GM19240 (cell line): ENCODE results near the gene TRIM4.
"Not testable (repeated sequence)": the region's sequence is repeated elsewhere in the genome, so short reads cannot be mapped to it uniquely, and the experiment has no call there.

ENCODE experiments used
- DNase-seq: peaks from one replicate; pipeline ENCODE4 v3.0.0; 2011; ENCODE audit warnings: low spot score; ENCODE audit not compliant: insufficient read length

The TRIM4 gene

GRCh38 chr7:99918959-99919813 lies at the start of gene TRIM4:
TSS of gene TRIM4 (minus strand) at chr7:99919530. CDS start at chr7:99919401, 129 bp downstream.
- DNase-seq: peak; percentile 91

DNA sequence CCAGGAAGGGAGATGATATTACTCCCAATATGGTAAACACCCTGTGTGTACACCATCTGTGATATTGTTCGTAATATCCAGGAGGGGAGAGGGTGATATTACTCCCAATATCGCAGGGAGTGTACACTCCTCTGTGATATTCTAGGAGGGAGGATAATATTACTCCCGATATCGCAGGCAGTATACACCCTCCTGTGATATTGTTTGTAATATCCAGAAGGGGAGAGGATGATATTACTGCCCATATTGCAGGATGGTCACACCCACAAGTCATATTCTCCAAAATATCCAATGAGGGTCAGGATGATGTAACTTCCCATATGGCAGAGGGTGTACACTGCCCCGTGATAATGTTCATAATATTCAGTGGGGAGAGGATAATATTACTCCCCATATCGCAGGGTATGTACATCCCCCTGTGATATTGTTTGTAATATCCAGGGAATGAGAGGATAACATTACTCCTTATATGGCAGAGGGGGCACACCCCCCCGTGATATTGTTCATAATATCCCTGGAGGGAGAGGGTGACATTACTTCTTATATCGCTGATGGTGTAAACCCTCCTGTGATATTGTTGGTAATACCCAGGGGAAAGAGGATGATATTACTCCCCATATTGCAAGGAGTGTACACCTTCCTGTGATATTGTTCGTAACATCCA lies 39.4 kb upstream of the TRIM4 start:
- no peak for DNase-seq

GRCh38 chr7:99955247-99955646 lies 35.9 kb upstream of the TRIM4 start:
- no peak for DNase-seq

DNA sequence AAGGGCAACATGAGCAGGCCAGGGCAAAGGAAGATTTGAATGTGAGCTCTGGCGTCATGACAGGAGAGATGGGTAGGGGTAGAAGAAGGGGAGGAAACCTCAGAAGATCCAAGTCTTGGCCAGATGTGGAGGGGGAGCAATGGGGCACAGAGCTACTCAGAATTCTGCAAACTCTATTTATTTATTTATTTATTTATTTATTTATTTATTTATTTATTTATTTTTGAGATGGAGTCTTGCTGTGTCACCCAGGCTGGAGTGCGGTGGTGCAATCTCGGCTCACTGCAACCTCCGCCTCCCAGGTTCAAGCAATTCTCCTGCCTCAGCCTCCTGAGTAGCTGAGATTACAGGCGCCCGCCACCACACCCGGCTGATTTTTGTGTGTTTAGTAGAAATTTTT lies 35.3 kb upstream of the TRIM4 start:
- not testable (repeated sequence) for DNase-seq

DNA sequence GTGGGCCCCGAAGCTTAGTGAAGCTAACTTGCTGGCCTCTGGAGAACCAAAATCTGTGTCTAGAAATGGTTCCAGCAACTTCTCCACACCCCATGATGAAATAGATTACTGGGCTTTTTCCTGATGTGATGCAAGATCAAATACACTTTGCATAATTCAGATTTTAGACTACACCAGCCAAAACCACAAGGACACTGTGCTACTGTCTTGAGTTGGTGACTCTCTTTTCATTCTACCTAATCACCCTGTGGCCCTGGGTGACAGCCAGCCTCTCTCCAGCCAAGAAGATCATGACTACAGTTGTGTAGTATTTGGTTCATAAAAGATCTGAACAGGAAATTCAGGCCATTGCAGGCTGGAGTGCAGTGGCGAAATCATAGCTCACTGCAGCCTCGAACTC lies 34.3 kb upstream of the TRIM4 start:
- no peak for DNase-seq

DNA sequence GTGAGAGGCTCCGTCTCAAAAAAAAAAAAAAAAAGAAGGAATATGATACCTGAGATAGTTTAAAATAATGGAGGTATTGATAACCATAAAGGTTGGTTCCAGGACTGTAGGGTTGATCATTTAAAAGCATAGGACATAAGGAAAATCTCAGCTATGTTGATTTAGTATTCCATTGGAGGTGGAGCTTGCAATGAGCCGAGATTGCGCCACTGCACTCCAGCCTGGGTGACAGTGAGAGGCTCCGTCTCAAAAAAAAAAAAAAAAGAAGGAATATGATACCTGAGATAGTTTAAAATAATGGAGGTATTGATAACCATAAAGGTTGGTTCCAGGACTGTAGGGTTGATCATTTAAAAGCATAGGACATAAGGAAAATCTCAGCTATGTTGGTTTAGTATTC lies 33.3 kb upstream of the TRIM4 start:
- not testable (repeated sequence) for DNase-seq

GRCh38 chr7:99950819-99951218 lies 31.5 kb upstream of the TRIM4 start:
- not testable (repeated sequence) for DNase-seq

DNA sequence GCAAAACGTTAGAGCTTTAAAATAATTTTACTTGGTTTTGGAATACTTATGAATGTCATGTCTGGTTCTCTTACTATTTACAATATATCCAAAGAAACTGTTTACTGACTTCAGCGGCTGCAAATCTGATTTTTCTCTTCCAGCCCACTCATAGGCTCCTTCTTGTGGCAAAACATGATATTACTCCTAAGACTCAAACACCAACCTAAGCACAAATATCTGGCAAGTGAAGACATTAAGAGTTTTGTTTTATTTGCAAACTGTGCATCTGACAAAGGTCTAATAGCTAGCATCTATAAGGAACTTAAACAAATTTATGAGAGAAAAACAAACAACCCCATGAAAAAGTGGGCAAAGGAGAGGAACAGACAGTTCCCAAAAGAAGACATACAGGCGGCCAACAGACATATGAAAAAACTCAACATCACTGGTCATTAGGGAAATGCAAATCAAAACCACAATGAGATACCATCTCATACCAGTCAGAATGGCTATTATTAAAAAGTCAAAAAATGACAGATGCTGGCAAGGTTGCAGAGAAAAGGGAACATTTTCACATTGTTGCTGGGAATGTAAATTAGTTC lies 30.4 kb upstream of the TRIM4 start:
- DNase-seq: no peak

DNA sequence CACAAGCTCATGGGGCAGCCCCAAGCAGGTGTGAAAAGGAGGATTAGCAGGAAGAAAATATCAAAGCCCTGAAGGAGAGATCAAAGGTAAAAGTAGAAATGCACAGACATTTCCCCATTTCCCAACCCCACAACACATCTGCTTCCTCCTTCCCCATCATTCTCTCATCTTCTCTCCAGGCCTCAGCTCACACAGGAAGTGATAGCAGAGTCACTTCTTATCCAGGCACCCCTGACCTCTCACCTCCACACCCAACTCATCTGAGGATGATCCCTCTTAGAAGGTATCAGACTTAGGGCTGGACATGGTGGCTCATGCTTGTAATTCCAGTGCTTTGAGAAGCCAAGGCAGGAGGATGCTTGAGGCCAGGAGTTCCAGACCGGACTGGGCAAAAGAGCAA lies 28.3 kb upstream of the TRIM4 start:
- no peak for DNase-seq

DNA sequence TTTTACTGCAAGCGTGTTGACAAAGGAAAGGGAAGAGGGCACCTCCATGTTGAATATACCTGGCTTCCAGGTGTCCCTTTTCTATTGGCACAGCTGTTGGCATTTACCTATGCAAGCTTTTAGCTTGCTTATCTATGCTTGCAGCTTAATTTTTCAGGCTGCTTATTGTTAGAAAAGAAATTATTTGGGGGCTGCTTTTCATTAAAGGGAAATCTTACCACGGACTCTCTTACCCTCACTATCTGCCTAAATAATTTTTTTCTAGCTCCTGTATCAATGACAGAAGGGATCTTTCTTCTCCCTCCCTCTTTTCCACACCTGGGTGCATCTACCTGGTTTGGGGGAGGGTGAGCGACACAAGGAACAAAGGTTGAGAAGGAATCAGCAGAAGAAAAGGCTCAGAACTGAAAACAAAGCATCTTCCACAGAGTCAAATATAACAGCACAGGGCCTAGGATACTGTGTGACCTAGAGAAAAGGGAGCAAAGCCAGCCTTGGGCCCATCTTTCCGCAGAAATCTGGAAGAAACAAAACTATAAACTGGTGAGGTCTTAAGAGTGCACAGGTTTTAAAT lies 25.3 kb upstream of the TRIM4 start:
- no peak for DNase-seq

DNA sequence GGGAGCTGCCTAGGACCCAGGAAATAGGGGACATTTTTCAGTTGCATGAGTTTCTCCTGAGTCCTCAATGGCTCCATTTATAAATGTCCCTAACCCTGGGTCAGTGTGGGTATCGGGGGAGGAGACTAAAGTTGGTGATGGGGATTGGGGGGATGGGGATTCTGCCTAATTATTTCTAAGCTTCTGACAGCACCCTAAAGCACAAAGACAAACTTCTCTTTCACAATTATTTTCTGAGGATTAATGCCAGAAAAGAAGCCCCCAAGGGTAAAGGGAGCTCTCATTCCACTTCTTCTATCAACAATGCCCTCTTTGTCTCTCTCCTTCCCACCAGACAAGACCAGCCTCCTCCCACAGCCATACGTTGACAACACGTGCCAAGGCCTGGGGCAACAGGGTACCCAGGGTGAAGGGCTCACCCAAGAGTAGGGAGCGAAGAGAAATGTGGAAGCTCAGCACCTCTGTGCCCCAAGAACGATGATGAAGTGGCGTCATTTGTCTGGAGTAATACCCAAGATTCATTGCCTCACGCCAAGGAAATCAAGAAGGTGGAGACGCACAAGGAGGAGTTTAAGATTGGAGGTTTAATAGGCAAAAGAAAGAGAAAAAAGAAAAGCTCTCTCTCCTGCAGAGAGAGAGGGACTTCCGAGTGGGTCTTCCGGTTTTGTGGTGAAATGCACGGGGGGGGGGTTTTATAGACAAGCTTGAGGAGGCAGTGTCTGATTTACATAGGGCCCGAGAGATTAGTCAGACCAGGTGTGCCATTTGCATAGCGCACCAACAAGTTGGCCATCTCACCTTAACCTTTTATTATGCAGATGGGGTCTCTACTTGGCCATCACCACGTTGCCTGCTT lies 24.5 kb upstream of the TRIM4 start:
- no peak for DNase-seq

- DNase-seq: no peak
Observed at GRCh38 chr7:99938296-99938695, 19.0 kb upstream of the TRIM4 start.

- DNase-seq: not testable (repeated sequence)
Observed at GRCh38 chr7:99935009-99935408, 15.7 kb upstream of the TRIM4 start.

DNA sequence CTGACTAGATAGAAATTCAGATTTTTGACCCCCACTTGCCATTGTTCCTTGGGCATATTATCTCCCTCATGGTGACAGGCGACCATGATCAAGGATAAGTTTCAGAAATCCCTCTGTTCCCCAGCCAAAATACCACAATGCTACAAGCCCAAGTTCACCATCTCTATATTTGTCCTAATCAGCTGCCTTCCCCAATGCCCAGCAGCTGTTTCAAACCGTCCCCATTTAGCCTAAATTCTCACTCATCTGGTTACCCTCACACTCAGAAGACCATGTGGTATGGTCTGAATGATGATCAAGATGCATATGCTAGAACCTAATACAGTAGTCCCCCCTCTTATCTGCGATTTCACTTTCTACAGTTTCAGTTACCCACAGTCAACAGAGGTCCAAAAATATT lies 11.0 kb upstream of the TRIM4 start:
- DNase-seq: no peak

DNA sequence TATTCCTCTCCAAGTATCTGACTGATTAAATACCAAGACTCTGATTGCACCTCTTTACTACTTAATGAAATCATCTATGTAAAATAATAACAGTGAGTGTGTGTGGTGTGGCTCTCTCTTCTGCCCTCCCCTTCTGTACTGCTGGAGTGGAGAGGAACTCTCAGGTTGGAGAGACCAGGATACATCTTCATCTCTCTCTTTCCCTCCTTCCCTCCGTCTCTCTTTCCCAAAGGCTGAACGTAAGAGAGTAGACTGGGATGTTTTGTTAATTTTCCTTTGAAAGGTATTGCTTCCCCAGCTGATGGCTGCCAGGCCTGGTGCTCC lies 10.4 kb upstream of the TRIM4 start:
- DNase-seq: no peak

GRCh38 chr7:99928994-99929729 lies 9.8 kb upstream of the TRIM4 start, which contains the start of gene GJC3:
TSS of gene GJC3 (minus strand) at chr7:99929620. CDS start at chr7:99929620, 0 bp downstream.
- DNase-seq: peak; percentile 19

DNA sequence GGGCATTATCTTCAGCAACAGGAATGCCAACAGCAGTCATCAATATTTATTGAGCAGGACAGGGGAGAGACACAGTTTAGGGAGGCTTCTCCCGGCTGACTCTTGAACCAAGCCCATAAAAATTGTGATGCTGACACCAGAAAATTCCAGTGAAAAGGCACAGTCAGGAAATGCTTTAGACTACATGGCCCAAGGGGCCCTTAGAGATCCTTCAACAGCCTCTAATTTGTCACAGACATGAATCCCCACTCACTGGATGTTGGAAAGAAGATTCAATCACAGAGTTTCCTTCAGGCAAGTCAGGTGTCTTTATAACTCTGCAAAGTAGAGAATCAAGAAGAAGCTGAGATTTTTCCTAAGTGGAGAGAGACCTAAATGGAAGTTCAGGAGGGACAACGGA lies 8.9 kb upstream of the TRIM4 start:
- DNase-seq: no peak

DNA sequence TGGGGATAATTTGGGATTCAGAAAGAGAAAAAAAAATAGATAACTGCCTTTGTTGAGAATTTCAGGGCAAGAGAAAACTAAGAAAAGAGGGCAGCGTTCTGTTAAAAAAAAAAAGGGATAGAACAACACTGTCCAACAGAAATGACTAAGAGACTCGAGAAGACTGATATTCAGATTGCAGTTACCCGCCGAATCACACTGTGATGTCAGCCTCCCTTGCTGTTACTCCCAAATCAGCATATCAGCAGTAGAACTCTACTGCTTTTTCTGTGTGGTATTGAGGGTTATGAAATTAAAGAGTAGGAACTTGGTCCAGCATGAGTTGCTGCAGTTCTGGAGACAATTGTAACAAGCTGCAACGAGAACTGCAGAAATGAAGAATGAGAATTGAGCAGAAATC lies 8.2 kb upstream of the TRIM4 start:
- DNase-seq: no peak

DNA sequence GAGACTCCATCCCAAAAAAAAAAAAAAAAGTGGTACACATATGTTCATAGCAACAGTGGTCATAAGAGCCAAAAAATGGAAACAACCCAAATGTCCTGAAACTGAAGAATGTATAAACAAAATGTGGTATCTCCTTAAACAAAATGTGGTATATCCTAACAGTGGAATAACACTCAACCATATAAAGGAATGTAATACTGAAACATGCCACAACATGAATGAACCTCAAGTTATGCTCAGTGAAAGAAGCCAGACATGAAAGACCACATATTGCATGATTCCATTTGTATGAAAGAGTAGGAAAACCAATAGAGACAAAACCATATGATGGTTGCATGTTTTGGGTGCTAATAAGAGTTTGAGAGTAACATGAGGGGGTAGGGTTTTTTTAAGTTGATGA lies 7.0 kb upstream of the TRIM4 start:
- DNase-seq: no peak

DNA sequence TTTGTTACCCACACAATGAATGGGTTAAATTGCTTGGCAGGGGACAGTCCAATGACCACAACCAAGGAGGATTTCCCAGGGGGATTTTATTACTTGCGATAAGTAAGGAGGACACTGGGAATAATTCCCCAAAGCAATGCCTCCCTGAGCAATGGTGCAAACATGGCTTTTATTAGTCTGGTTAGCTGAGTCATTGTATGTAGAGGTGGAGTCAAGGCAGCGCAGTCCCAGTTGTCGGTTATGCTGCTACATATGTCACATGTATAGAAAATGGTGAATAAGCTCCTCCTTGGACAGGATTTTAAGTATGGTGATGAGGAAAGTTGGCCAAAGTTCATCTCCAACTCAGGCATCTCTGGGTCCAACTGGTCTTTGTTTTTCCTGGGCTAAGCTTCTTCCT lies 3.9 kb upstream of the TRIM4 start:
- no peak for DNase-seq

GRCh38 chr7:99920149-99920548 lies 819 bp upstream of the TRIM4 start:
- DNase-seq: no peak
